ENCODE data around the gene NPAS3. TPM values are rescaled to one million over a fixed set of nuclear protein-coding genes. Genes with fewer than 3 reads are reported as not detected.

Gene NPAS3
- total and polyA plus RNA-seq, 2 of the 8 experiments (the other 6 are each of a cell fraction or from before 2014, with no cell fraction given), result 0.11 to 0.60 TPM

GRCh38 chr14:33352821-33353220, 414.1 kb downstream of the NPAS3 start:
- H2BK12ac ChIP-seq (ENCODE audit: low read depth, low read length), result no peak overlapping the region
- H2AK5ac ChIP-seq (ENCODE audit: low read depth, low read length), result no peak overlapping the region
- H3K9ac ChIP-seq (replicated peaks in 1 of 4; ENCODE audit: extremely low read depth in 1 of 4, low read depth in 3 of 4, low read length in 3 of 4), result no peak overlapping the region
- H3K9me3 ChIP-seq (ENCODE audit: insufficient read depth in 2 of 2, low read depth in 1 of 2, low read length in 1 of 2), result no peaks in the 10 kb centered on the region
- H3K56ac ChIP-seq (replicated peaks; ENCODE audit: insufficient read length, low read depth, low read length), result no peak overlapping the region
- POLR2A ChIA-PET (ENCODE audit: partially characterized antibody), result no interaction called here
- H4K5ac ChIP-seq (ENCODE audit: insufficient read length, low read depth, low read length), result no peak overlapping the region
- H3K23ac ChIP-seq (ENCODE audit: insufficient read length), result no peak overlapping the region
- H3K4me3 ChIP-seq (ENCODE audit: extremely low read depth in 1 of 4, insufficient read depth in 2 of 4, low read depth in 3 of 4, low read length in 4 of 4), result no peak overlapping the region
- no peak overlapping the region for H3K4me2 ChIP-seq (ENCODE audit: insufficient read depth in 1 of 2, low read depth in 2 of 2, low read length in 2 of 2)
- H3K27ac ChIP-seq (ENCODE audit: low read depth, low read length), result no peak overlapping the region
- H2BK5ac ChIP-seq (ENCODE audit: low read depth, low read length), result no peak overlapping the region
- no peak overlapping the region for H3K4ac ChIP-seq (replicated peaks; ENCODE audit: insufficient read length, low read depth, low read length)
- H3K79me2 ChIP-seq (ENCODE audit: control insufficient read depth in 1 of 2, insufficient read depth in 2 of 2, low read length in 2 of 2), result no peaks in the 10 kb centered on the region
- no peak overlapping the region for H4K91ac ChIP-seq (replicated peaks; ENCODE audit: insufficient read length, low read length)
- H3K18ac ChIP-seq (ENCODE audit: extremely low read depth, low read length), result no peak overlapping the region
- no peaks in the 10 kb centered on the region for H3K79me1 ChIP-seq (ENCODE audit: low read depth, low read length)
- FAIRE-seq (no peak), DNase-seq (ENCODE audit: low read depth in 1 of 2, low spot score in 2 of 2) (no peak)
- no peak overlapping the region for H2AFZ ChIP-seq (ENCODE audit: low read length)
- no peaks in the 10 kb centered on the region for H3K23me2 ChIP-seq (ENCODE audit: low read depth, low read length)
- H4K8ac ChIP-seq (ENCODE audit: extremely low read depth, insufficient read depth, low read length), result no peak overlapping the region
- H3K4me1 ChIP-seq (replicated peaks in 1 of 4; ENCODE audit: control insufficient read depth in 3 of 4, insufficient read depth in 4 of 4, low read length in 3 of 4), result peaks cover 2 to 12% (median 9%) of the 10 kb centered on the region in 4 experiments; a peak in 5 of 7 replicates
- H2BK20ac ChIP-seq (ENCODE audit: low read length), result no peak overlapping the region
- no peaks in the 10 kb centered on the region for H3K36me3 ChIP-seq (ENCODE audit: control insufficient read depth in 2 of 4, insufficient read depth in 4 of 4, low read length in 3 of 4)
- H2BK15ac ChIP-seq (ENCODE audit: low read length), result no peak overlapping the region
- no peak overlapping the region for H3K14ac ChIP-seq (ENCODE audit: insufficient read length)
- no peaks in the 10 kb centered on the region for H4K20me1 ChIP-seq (replicated peaks in 1 of 2; ENCODE audit: control insufficient read depth in 1 of 2, insufficient read depth in 2 of 2, low read length in 2 of 2)
- H3K27me3 ChIP-seq (replicated peaks in 1 of 4; ENCODE audit: control insufficient read depth in 3 of 4, extremely low read depth in 1 of 4, insufficient read depth in 3 of 4, low read length in 3 of 4), result no peaks in the 10 kb centered on the region
- no peak overlapping the region for H2BK120ac ChIP-seq (replicated peaks; ENCODE audit: low read depth, low read length)
- CTCF ChIA-PET (ENCODE audit: partially characterized antibody), result no interaction called here
- TF ChIP-seq EZH2 (IDR thresholded peaks at IDR 0.05; ENCODE audit: low read depth, low read length, severe bottlenecking) (no peak), TEAD4 (IDR thresholded peaks at IDR 0.05; ENCODE audit: low read depth, low read length) (no peak), BACH1 (IDR thresholded peaks at IDR 0.05; ENCODE audit: low read length) (no peak), CHD2 (IDR thresholded peaks at IDR 0.05; ENCODE audit: low read length) (no peak), SP2 (IDR thresholded peaks at IDR 0.05; ENCODE audit: low read length) (no peak), MAFK (IDR thresholded peaks at IDR 0.05; ENCODE audit: low read depth, low read length) (no peak), CHD1 (IDR thresholded peaks at IDR 0.05; ENCODE audit: low read depth, low read length) (no peak), ASH2L (IDR thresholded peaks at IDR 0.05; ENCODE audit: low read length) (no peak), PHF8 (conservative IDR thresholded peaks at IDR 0.05; ENCODE audit: low read depth, low read length) (no peak), POU5F1 (IDR thresholded peaks at IDR 0.05; ENCODE audit: low read depth, low read length) (no peak)
- TF ChIP-seq, protein P1, sequence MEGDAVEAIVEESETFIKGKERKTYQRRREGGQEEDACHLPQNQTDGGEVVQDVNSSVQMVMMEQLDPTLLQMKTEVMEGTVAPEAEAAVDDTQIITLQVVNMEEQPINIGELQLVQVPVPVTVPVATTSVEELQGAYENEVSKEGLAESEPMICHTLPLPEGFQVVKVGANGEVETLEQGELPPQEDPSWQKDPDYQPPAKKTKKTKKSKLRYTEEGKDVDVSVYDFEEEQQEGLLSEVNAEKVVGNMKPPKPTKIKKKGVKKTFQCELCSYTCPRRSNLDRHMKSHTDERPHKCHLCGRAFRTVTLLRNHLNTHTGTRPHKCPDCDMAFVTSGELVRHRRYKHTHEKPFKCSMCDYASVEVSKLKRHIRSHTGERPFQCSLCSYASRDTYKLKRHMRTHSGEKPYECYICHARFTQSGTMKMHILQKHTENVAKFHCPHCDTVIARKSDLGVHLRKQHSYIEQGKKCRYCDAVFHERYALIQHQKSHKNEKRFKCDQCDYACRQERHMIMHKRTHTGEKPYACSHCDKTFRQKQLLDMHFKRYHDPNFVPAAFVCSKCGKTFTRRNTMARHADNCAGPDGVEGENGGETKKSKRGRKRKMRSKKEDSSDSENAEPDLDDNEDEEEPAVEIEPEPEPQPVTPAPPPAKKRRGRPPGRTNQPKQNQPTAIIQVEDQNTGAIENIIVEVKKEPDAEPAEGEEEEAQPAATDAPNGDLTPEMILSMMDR (IDR thresholded peaks at IDR 0.05; ENCODE audit: control extremely low read depth in 1 of 3, insufficient read depth in 1 of 3, low read depth in 1 of 3, low read length in 3 of 3), result no peak

Data from H1 (cell line).